Aorta (tissue), 5 donors: ENCODE measurements around the gene ENTPD5. TPM values are rescaled to one million over a fixed set of nuclear protein-coding genes. Genes with fewer than 3 reads are reported as not detected.

Source experiments
- ATAC-seq: fragments of 200-7000 bp; cut with Tn5 transposase; one replicate; pipeline ENCODE4 v1.9.1; 2022; ENCODE audit warnings: moderate library complexity; ENCODE audit not compliant: low FRiP score
- DNase-seq, 2 donors: peaks; one replicate each; pipeline ENCODE4 v3.0.0-alpha.2; 2020
- H3K27ac ChIP-seq, 2 donors: one replicate each; pipeline ENCODE4 v1.5.1; 2013; ENCODE audit warnings: low read length in 2 of 2, mild to moderate bottlenecking in 2 of 2, moderate library complexity in 2 of 2, control low read depth in 1 of 2, inconsistent platforms in 1 of 2, low read depth in 1 of 2
- H3K27me3 ChIP-seq, 2 donors: one replicate each; pipeline ENCODE4 v1.6.1; 2013; ENCODE audit warnings: control low read depth in 1 of 2, low read length in 1 of 2, mild to moderate bottlenecking in 1 of 2, moderate library complexity in 1 of 2; ENCODE audit not compliant: insufficient read depth in 2 of 2, control insufficient read depth in 1 of 2
- H3K36me3 ChIP-seq, 2 donors: one replicate each; pipeline ENCODE4 v1.6.1; 2013; ENCODE audit warnings: control low read depth in 1 of 2, low read length in 1 of 2, mild to moderate bottlenecking in 1 of 2; ENCODE audit not compliant: insufficient read depth in 2 of 2, control insufficient read depth in 1 of 2
- H3K4me1 ChIP-seq, 2 donors: one replicate each; pipeline ENCODE4 v1.6.1; 2013; ENCODE audit warnings: low read length in 2 of 2, control low read depth in 1 of 2, mild to moderate bottlenecking in 1 of 2, moderate library complexity in 1 of 2; ENCODE audit not compliant: insufficient read depth in 2 of 2, control insufficient read depth in 1 of 2
- H3K4me3 ChIP-seq, 2 donors: one replicate each; pipeline ENCODE4 v1.5.1; 2013; ENCODE audit warnings: low read length in 2 of 2, control low read depth in 1 of 2, mild to moderate bottlenecking in 1 of 2
- H3K9me3 ChIP-seq: one replicate; pipeline ENCODE4 v1.6.1; 2013; ENCODE audit warnings: mild to moderate bottlenecking, low read length; ENCODE audit not compliant: control insufficient read depth
- WGBS, 2 donors: extraction: QIAGEN DNeasy Blood & Tissue Kit; methylation state at CpG; one replicate each; pipeline ENCODE4 v1.1.7; 2013; 5-methylcytosine and 5-hydroxymethylcytosine counted together
- intact Hi-C, 2 donors: fragments of 100-400 bp; cut with DNase I; formaldehyde crosslinking; loops; one replicate each; pipeline versions ENCODE4 v1.14.2 to v1.15.0; 2022
- polyA plus RNA-seq, 2 donors: library from polyadenylated mRNA; stranded (reverse); fragments of 200-250 nt; gene quantifications; one replicate each; pipeline ENCODE4 v1.2.3, GENCODE V29; 2013
- total RNA-seq, 2 donors: library from RNA; stranded (reverse); fragmentation: NEBNext Ultra II Directional; extraction: Animal tissue kit (Norgen Biotek cat#: 25700); gene quantifications; one replicate each; pipeline ENCODE4 v1.2.1, GENCODE V29; 2021
- donor health status: healthy with polysubstance abuse.
- donor health status: Bipolar disorder and iron deficiency.
- donor health status: DM: no; HTN: no; CAD: no.
- donor health status: DM: no; HTN: no; CAD: no.
- donor health status: DM: yes; HTN: yes; CAD: no.

ENTPD5 gene
- total and polyA plus RNA-seq, 4 donors, result 3.9 to 12.1 (median 7.6) TPM

GRCh38 chr14:73913256-73913655 lies 105.8 kb downstream of the ENTPD5 start:
- intact Hi-C loops, result no loop called here
- WGBS, 2 donors, result 17 to 29% methylated on average over 3 of the region's 3 CpGs
- ATAC-seq (no peak), DNase-seq (no peak)
- no peak overlapping the region for H3K27ac ChIP-seq
- peaks cover 4 to 17% of the 10 kb centered on the region in 2 donors for H3K36me3 ChIP-seq
- no peaks in the 10 kb centered on the region for H3K9me3 ChIP-seq
- H3K4me1 ChIP-seq, result no peaks in the 10 kb centered on the region
- no peak overlapping the region for H3K4me3 ChIP-seq
- no peaks in the 10 kb centered on the region for H3K27me3 ChIP-seq

GRCh38 chr14:73909681-73910080 lies 109.4 kb downstream of the ENTPD5 start:
- no peak for ATAC-seq

More at GRCh38 chr14:73909681-73910080, 109.4 kb downstream of the ENTPD5 start:
- Histone ChIP-seq H3K4me3 (no peak overlapping the region), H3K4me1 (no peaks in the 10 kb centered on the region), H3K27ac (no peak overlapping the region), H3K9me3 (no peaks in the 10 kb centered on the region), H3K36me3 (peaks cover 4 to 17% of the 10 kb centered on the region in 2 donors), H3K27me3 (no peaks in the 10 kb centered on the region)
- 96 to 98% methylated on average over 1 of the region's 1 CpG for WGBS, 2 donors
- DNase-seq, result no peak
- intact Hi-C loops, result no loop called here

Other genes with a start within 250 kb of the ENTPD5 start
- 1 to 10 TPM; 5.1 to 8.7 TPM for gene PTGR2, start 167.5 kb downstream of the ENTPD5 start, total RNA-seq
- 1 to 10 TPM; 3.3 to 5.8 TPM for gene PTGR2, start 167.5 kb downstream of the ENTPD5 start, polyA plus RNA-seq
- gene ZNF410, start 132.4 kb downstream of the ENTPD5 start, total RNA-seq, result 10 to 100 TPM; 42.9 to 45.7 TPM
- gene ZNF410, start 132.4 kb downstream of the ENTPD5 start, polyA plus RNA-seq, result 10 to 100 TPM; 30.1 to 30.4 TPM
- 1 to 10 TPM; 4.7 to 6.7 TPM for gene FAM161B, start 69.2 kb downstream of the ENTPD5 start, total RNA-seq
- gene FAM161B, start 69.2 kb downstream of the ENTPD5 start, polyA plus RNA-seq, result 1 to 10 TPM; 4.3 to 4.4 TPM
- 10 to 100 TPM; 17.5 to 21.5 TPM for gene COQ6, start 69.0 kb downstream of the ENTPD5 start, total RNA-seq
- gene COQ6, start 69.0 kb downstream of the ENTPD5 start, polyA plus RNA-seq, result 10 to 100 TPM; 14.1 to 25.8 TPM
- 1 to 10 TPM; 4.6 to 6.3 TPM for gene BBOF1, start 61 bp upstream of the ENTPD5 start, total RNA-seq
- gene BBOF1, start 61 bp upstream of the ENTPD5 start, polyA plus RNA-seq, result 1 to 10 TPM; 2.0 to 6.3 TPM
- gene ALDH6A1, start 65.2 kb upstream of the ENTPD5 start, total RNA-seq, result 10 to 100 TPM; 28.4 to 33.6 TPM
- gene ALDH6A1, start 65.2 kb upstream of the ENTPD5 start, polyA plus RNA-seq, result 10 to 100 TPM; 10.7 to 13.8 TPM
- gene LIN52, start 65.7 kb upstream of the ENTPD5 start, total RNA-seq, result 10 to 100 TPM in 1 of 2 donors, 1 to 10 TPM in 1; 9.2 to 10.6 TPM
- 10 to 100 TPM in 1 of 2 donors, 1 to 10 TPM in 1; 9.0 to 13.9 TPM for gene LIN52, start 65.7 kb upstream of the ENTPD5 start, polyA plus RNA-seq
- gene VSX2, start 220.2 kb upstream of the ENTPD5 start, total RNA-seq, result not detected
- not detected for gene VSX2, start 220.2 kb upstream of the ENTPD5 start, polyA plus RNA-seq